ENCODE results near the gene PLXNA1.
A peak's percentile ranks its signal among the peaks of the same experiment; 100 is the strongest.

Gene PLXNA1

GRCh38 chr3:126954141-126954842, 28.6 kb upstream of the PLXNA1 start:
- no peak for DNase-seq

- DNase-seq, result no peak
Measured at GRCh38 chr3:126955004-126955790, 27.7 kb upstream of the PLXNA1 start.

- DNase-seq, result no peak
Measured at GRCh38 chr3:126956361-126956760, 26.6 kb upstream of the PLXNA1 start.

DNA sequence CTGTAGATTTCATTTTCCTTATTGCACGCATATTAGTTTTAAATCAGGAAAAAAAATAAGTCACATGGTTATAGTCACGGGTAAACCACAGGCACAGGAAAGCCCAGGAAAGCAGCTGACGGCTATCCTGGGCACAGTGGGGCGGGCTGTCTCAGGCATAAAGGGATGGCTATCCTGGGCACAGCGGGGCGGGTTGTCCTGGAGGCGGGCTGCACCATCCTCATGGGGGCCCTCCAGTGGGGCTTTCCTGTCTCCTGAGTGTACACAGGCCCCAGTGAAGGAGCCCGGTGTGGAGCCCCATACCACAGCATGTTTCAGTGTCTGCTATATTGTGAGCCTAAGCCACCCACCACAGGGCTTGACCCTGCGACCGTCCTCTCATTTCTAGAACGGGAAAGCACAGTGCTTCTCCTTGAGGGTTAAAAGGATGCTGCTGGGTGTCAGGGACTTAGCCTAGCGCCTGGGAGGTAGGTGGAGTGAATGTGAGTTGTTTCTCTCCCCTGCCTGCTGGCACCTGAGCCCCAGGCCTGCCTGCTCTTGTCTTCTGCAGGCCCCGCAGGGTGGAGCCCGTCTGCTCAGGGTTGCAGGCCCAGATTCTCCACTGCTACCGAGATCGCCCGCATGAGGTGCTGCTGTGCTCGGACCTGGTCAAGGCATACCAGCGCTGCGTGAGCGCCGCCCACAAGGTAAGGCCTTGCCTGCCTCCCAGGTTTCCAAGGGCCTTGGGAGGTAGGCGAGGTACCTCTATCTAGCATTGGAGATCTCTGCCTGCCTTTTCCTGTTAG, 25.9 kb upstream of the PLXNA1 start:
- DNase-seq, result no peak

DNA sequence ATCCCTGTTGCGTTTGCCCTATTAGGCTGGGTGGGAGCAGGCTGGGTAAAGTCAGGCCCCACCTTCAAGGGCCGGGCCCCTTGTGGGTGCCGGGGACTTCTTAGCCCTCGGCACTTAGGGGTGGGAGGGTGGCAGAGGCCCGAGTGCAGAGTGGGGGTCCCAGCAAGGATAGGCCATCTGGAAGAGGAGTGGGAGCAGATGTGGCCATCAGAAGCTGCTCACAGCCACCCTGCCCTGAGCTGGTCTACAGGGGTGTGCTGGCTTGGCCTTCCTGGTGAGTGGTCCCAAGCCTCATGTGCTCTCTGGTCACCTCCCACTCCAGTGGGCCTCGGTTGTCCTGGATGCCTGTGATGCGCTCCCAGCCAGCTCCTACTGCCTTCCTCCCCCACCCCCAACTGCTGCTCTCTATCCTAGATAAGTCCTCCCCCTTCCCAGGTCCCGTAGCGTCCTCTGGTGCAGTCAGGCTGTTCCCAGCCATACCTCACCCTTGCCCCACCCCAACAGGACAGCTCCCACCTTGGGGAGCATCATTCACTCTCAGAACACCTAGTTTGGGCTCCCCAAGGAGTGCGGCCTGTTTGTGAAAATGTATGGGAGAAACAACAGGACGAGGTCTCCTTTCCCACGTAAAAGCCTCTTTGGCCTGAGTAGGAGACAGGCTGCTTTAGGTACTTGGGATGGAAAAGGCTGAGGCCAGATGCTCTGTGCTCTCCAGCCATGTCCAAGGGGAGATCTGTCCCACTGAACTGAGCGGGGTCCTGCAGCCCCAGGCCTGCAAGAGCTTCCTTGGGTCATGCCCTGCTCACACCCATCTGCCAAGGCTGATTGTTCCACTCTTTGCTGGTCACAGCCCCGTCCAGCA, 24.9 kb upstream of the PLXNA1 start:
- DNase-seq, result no peak

GRCh38 chr3:126958638-126959085, 24.3 kb upstream of the PLXNA1 start:
- no peak for DNase-seq

DNA sequence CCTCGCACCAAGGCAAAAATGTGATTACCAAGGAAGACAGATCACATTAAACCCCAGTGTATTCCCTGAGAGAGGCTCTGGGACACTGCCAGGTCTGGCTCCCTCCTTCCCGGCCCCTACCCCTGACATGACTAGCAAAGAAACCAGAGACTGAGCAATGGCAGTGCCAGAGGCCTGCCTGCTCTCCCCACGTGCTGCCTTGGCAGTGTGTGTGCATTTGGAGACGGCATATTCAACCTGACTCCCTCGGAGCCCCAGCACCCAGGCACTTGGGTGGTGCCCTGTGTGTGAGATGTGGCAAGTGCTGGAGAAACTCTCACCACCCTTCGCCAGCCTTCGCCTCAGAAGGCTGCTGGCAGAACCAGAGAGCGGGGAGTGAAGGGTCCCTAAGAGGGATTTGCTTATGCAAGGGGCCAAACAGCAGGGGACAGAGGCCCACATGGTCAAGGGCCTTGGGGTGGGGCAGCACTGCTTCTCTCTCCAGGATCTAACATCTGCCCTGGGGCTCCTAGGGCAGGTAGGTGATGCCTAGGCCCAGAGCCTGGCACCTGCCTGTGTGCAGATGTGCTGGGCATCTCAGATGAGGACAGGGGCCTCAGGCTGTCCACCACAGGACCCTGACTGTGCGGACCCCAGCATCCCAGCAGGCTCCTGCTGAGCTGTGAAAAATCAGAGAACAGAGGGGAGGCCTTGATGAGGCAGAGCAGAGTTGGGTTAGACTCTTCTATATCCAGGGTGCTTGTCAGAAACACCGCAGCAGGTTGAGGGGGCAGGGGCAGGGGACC, 23.6 kb upstream of the PLXNA1 start:
- no peak for DNase-seq

DNA sequence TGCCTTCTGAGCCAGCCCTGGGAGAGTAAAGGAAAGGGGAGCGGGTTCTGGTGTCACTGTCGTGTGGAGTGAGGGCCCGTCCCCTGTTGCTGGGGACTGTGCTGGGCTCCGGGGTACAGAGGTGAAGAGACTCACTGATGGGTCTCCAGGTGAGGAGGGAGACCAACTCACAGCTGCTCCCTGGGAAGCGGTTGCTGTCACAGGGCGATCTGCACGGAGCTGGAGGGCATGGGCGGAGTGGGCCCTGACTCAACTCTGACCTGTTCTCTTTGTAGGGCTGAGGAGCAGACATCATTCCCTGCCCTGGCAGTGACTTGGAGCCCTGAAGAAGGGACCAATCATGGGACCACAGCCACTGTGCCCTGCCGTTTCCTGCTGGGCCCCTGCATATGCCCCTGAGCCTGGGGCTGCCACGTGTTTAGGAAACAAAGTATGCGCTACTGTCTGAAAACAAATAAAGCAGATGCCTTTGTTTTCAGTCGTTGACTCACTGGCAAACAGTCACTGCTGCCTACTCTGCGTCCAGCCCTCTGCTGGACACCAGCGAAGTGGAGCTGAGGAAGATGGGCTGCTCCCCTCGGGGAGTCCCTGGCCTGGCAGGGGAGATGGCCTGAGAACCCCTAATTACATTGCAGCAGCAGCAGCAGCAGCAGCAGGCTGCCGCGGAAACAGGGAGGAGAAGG, 22.9 kb upstream of the PLXNA1 start:
- no peak for DNase-seq

- DNase-seq, result no peak
Measured at GRCh38 chr3:126960604-126960995, 22.3 kb upstream of the PLXNA1 start.

GRCh38 chr3:126961191-126961790, 21.6 kb upstream of the PLXNA1 start:
- peak; percentile 17 for DNase-seq

GRCh38 chr3:126961791-126962461, 21.0 kb upstream of the PLXNA1 start:
- no peak for DNase-seq

DNA sequence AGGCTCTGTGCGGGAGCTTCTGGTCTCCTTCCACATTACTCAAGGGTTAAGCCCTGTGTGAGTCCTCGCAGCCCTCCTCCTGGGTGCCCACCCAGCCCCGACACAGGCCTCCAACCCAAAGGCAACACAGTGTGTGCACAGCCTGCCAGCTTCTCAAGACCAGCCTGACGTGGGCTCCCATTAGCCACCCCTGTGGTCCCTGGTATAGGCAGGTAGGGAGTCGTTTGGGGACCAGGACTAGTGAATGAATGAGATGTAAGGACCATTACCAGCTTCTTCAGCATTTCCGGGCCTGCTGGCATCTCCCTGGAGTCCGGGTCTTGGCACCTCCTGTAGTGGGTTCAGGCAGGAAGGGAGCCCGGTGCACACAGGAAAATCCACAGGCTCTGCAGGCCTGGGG, 20.2 kb upstream of the PLXNA1 start:
- DNase-seq, result no peak

GRCh38 chr3:126963261-126964190, 19.4 kb upstream of the PLXNA1 start:
- no peak for DNase-seq

GRCh38 chr3:126964261-126964660, 18.7 kb upstream of the PLXNA1 start:
- no peak for DNase-seq

GRCh38 chr3:126964950-126965349, 18.0 kb upstream of the PLXNA1 start:
- no peak for DNase-seq

GRCh38 chr3:126965526-126966080, 17.3 kb upstream of the PLXNA1 start:
- DNase-seq, result no peak

- DNase-seq, result no peak
Measured at GRCh38 chr3:126967386-126967785, 15.5 kb upstream of the PLXNA1 start.

Measured in fibroblast of upper back skin (primary cell).